ENCODE data around the gene ERVW-1. TPM values are rescaled to one million over a fixed set of nuclear protein-coding genes. Genes with fewer than 3 reads are reported as not detected.
"Not testable (repeated sequence)": the region's sequence is repeated elsewhere in the genome, so short reads cannot be mapped to it uniquely, and the experiment has no call there.

Gene ERVW-1
- total RNA-seq, 1 donor from 2014 or later, result not detected

DNA sequence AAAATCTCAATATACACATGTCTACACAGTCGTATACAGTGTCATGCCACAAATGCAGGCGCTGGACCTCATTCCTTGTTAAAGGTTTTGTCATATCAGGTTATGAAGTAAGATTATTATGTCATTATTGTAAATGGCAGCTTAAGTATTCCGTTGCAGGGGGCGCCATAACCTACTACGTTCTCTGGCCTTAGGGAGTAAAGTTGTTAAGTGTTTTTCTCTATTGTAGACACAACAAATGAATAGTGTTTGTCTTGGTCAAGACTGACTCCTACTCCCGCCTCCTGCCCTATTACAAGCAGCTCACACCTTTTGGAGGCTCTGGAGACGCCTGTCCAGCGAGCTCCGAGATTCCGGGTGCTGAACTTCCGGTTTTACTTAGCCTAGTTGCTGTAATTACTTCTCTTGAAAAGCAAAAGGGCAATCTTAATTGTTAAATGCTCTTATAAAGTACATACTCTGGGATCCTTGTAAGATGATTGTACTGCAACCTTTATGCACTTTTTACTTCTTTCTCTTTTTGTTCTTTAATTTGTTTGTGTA is 29.5 kb downstream of the ERVW-1 start:
- peak; percentile 31 for DNase-seq (ENCODE audit: low read depth)
- H3K4me3 ChIP-seq (ENCODE audit: low read depth, low read length), result peak overlapping the region; percentile 83
- TF ChIP-seq, protein P1, sequence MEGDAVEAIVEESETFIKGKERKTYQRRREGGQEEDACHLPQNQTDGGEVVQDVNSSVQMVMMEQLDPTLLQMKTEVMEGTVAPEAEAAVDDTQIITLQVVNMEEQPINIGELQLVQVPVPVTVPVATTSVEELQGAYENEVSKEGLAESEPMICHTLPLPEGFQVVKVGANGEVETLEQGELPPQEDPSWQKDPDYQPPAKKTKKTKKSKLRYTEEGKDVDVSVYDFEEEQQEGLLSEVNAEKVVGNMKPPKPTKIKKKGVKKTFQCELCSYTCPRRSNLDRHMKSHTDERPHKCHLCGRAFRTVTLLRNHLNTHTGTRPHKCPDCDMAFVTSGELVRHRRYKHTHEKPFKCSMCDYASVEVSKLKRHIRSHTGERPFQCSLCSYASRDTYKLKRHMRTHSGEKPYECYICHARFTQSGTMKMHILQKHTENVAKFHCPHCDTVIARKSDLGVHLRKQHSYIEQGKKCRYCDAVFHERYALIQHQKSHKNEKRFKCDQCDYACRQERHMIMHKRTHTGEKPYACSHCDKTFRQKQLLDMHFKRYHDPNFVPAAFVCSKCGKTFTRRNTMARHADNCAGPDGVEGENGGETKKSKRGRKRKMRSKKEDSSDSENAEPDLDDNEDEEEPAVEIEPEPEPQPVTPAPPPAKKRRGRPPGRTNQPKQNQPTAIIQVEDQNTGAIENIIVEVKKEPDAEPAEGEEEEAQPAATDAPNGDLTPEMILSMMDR (IDR thresholded peaks at IDR 0.05; ENCODE audit: insufficient read depth, low read length, poor library complexity, severe bottlenecking), result peak; percentile 40
- no peaks in the 10 kb centered on the region for H3K27me3 ChIP-seq (ENCODE audit: control insufficient read depth, insufficient read depth, low read length)
- H3K36me3 ChIP-seq (ENCODE audit: control insufficient read depth, insufficient read depth, low read length), result peaks cover 6% of the 10 kb centered on the region

DNA sequence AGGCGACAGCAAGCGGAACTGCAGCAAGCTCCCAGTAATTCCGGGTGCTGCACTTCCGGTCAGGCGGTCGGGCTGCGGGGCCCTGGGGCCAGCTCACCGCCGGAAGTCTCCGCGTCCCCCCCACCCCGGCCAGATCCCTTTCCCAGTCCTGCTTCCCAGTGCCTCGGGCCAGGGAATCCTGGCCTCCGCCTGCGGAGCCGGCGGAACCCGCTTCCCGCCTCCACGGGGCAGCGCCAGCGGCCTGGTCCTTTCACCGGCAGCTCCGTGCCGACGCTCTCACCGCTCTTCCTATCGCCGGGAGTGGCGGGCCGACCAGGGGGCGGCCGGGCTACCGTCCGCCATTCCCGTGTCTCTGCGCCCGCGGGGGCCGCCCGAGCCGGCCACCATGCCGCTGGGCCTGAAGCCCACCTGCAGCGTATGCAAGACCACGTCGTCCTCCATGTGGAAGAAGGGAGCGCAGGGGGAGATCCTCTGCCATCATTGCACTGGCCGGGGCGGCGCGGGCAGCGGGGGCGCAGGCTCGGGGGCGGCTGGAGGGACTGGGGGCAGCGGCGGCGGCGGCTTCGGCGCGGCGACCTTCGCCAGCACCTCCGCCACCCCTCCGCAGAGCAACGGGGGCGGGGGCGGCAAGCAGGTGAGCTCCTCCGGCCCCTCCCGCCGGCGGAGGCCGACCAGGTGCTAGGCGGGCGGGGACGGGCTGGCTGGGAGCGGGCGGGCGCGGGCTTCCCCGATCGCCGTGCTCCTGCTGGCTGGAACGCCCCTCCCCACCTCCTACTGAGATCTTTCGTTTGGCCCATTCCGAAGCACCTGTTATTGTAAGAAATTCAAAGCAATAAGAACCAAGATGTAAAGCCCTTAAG is 30.2 kb downstream of the ERVW-1 start, which contains the start of gene GATAD1:
TSS of gene GATAD1 (plus strand) at position 138 of the 860 bp plus-strand sequence. CDS start at position 386, 248 bp downstream.
- Histone ChIP-seq H3K36me3 (ENCODE audit: control insufficient read depth, insufficient read depth, low read length) (peaks cover 6% of the 10 kb centered on the region), H3K4me3 (ENCODE audit: low read depth, low read length) (peak within 1 kb of the TSS; percentile 83), H3K27me3 (ENCODE audit: control insufficient read depth, insufficient read depth, low read length) (no peaks in the 10 kb centered on the region)
- TF ChIP-seq, protein P1 (IDR thresholded peaks at IDR 0.05; ENCODE audit: insufficient read depth, low read length, poor library complexity, severe bottlenecking), result no peak
- peak; percentile 60 for DNase-seq (ENCODE audit: low read depth)

DNA sequence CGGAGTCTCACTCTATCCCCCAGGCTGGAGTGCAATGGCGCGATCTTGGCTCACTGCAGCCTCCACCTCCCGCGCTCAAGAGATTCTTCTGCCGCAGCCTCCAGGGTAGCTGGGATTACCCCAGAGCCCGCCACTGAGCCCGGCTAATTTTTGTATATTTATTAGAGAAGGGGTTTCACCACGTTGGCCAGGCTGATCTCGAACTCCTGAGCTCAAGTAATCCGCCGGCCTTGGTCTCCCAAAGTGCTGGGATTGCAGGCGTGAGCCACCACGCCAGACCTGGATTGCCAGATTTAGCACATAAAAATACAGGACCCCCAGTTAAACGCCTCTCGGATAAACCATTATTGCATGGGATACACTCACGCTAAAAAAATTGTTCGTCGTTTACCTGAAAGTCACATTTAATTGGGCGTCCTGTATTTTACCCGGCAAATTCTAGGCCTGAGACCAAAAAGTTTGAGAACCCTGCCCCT is 30.8 kb downstream of the ERVW-1 start:
- DNase-seq (ENCODE audit: low read depth), result no peak
- Histone ChIP-seq H3K4me3 (ENCODE audit: low read depth, low read length) (no peak overlapping the region), H3K27me3 (ENCODE audit: control insufficient read depth, insufficient read depth, low read length) (no peaks in the 10 kb centered on the region), H3K36me3 (ENCODE audit: control insufficient read depth, insufficient read depth, low read length) (peaks cover 2% of the 10 kb centered on the region)
- TF ChIP-seq, protein P1 (IDR thresholded peaks at IDR 0.05; ENCODE audit: insufficient read depth, low read length, poor library complexity, severe bottlenecking), result peak; percentile 84

DNA sequence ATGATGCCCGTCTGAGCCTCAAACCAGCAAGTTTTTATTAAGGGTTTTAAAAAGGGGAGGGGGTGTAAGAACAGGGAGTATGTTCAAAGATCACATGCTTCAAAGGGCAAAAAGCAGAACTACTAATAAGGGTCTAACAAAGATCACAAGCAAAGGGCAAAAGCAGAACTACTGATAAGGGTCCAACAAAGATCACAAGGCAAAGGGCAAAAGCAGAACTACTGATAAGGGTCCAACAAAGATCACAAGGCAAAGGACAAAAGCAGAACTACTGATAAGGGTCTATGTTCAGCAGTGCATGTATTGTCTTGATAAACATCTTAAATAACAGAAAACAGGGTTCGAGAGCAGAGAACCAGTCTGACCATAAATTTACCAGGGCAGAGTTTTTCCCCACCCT is 35.0 kb downstream of the ERVW-1 start:
- not testable (repeated sequence) for H3K36me3 ChIP-seq (ENCODE audit: control insufficient read depth, insufficient read depth, low read length); DNase-seq (ENCODE audit: low read depth); H3K4me3 ChIP-seq (ENCODE audit: low read depth, low read length); H3K27me3 ChIP-seq (ENCODE audit: control insufficient read depth, insufficient read depth, low read length)

DNA sequence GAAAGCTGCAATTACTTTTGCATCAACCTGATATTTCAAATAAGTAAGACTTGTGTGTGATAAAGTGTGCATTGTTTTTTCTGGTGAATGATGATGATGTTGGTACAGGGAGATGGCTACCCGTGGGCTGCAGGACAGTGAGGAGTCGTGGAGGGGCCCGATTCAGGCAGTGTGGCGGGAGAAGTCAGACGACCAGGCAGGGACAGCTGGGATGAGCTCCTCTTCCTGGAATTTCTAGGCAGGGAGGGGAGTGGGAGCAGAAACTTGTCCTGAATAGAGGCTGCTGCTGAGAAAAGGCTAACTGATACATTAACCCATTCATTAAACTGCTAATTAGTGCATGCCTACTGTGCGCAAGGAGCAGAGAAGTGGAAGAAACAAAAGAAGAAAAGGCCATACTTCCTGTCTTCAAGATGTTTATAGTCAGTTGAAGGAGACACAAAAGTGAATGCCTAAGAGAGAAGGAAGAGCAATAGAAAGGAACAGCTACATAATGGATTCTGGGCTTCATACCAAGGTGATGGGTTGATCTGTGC is 39.7 kb downstream of the ERVW-1 start:
- no peak overlapping the region for H3K4me3 ChIP-seq (ENCODE audit: low read depth, low read length)
- no peaks in the 10 kb centered on the region for H3K36me3 ChIP-seq (ENCODE audit: control insufficient read depth, insufficient read depth, low read length)
- TF ChIP-seq, protein P1 (IDR thresholded peaks at IDR 0.05; ENCODE audit: insufficient read depth, low read length, poor library complexity, severe bottlenecking), result no peak
- no peak for DNase-seq (ENCODE audit: low read depth)
- H3K27me3 ChIP-seq (ENCODE audit: control insufficient read depth, insufficient read depth, low read length), result no peaks in the 10 kb centered on the region
